Osteoblast (primary cell): Measurements from ENCODE around the gene RAB11A. TPM values are rescaled to one million over a fixed set of nuclear protein-coding genes. Genes with fewer than 3 reads are reported as not detected.

Experiments used
- DNase-seq: peaks from one replicate; pipeline ENCODE4 v3.0.0; 2011; ENCODE audit warnings: low spot score, mixed read lengths; ENCODE audit not compliant: insufficient read length; ENCODE audit errors: missing footprints
- H2AFZ ChIP-seq: 2 replicates; pipeline ENCODE4 v1.6.0; 2011; ENCODE audit warnings: mild to moderate bottlenecking, low read length
- H3K27ac ChIP-seq: 2 replicates; pipeline ENCODE4 v1.5.1; 2011; ENCODE audit warnings: mild to moderate bottlenecking, low read depth, low read length, moderate library complexity
- H3K27me3 ChIP-seq: 2 replicates; pipeline ENCODE4 v1.6.0; 2012; ENCODE audit warnings: mild to moderate bottlenecking, control low read depth, inconsistent platforms, low read length, moderate library complexity; ENCODE audit not compliant: insufficient read depth
- H3K36me3 ChIP-seq: 2 replicates; pipeline ENCODE4 v1.5.1; 2011; ENCODE audit warnings: mild to moderate bottlenecking, low read length, control low read depth, moderate library complexity; ENCODE audit not compliant: insufficient read depth
- H3K4me1 ChIP-seq: 2 replicates; pipeline ENCODE4 v1.5.1; 2011; ENCODE audit warnings: mild to moderate bottlenecking, low read length, control low read depth, moderate library complexity; ENCODE audit not compliant: insufficient read depth
- H3K4me2 ChIP-seq: 2 replicates; pipeline ENCODE4 v1.6.0; 2011; ENCODE audit warnings: mild to moderate bottlenecking, low read length; ENCODE audit not compliant: insufficient read depth
- H3K4me3 ChIP-seq: fragments of 200-600 bp; sonication (generic); 3 replicates; pipeline ENCODE4 v1.5.1; 2012; ENCODE audit warnings: mild to moderate bottlenecking, low read length, inconsistent platforms; ENCODE audit not compliant: insufficient read depth
- H3K79me2 ChIP-seq: 2 replicates; pipeline ENCODE4 v1.6.0; 2012; ENCODE audit warnings: mild to moderate bottlenecking, low read length, control low read depth, inconsistent platforms; ENCODE audit not compliant: insufficient read depth
- H3K9me3 ChIP-seq: 2 replicates; pipeline ENCODE4 v1.5.1; 2011; ENCODE audit warnings: low read depth, low read length, control low read depth
- H4K20me1 ChIP-seq: 2 replicates; pipeline ENCODE4 v1.6.0; 2012; ENCODE audit warnings: mild to moderate bottlenecking, low read length, control low read depth; ENCODE audit not compliant: insufficient read depth
- CTCF ChIP-seq: IDR thresholded peaks from 2 replicates; pipeline ENCODE4 v1.5.1; 2011; ENCODE audit warnings: mild to moderate bottlenecking, low read depth, low read length, moderate library complexity; ENCODE audit errors: extremely low read depth
- total RNA-seq: library from RNA; depleted of rRNA; stranded (reverse); fragments of >200 nt; gene quantifications from 2 replicates; pipeline ENCODE4 v1.2.3, GENCODE V29; 2012

RAB11A gene
- total RNA-seq, 1 donor, result 68.0 TPM

- H4K20me1 ChIP-seq, result peaks cover 13% of the 10 kb centered on the region
- no peaks in the 10 kb centered on the region for H3K27me3 ChIP-seq
- no peaks in the 10 kb centered on the region for H3K9me3 ChIP-seq
- H3K79me2 ChIP-seq, result peaks cover 70% of the 10 kb centered on the region
- H3K27ac ChIP-seq, result no peak overlapping the region
- H2AFZ ChIP-seq, result no peak overlapping the region
- H3K4me2 ChIP-seq, result no peak overlapping the region
- H3K4me1 ChIP-seq, result no peaks in the 10 kb centered on the region
- no peak for TF ChIP-seq CTCF
- no peak for DNase-seq
- H3K36me3 ChIP-seq, result peaks cover 69% of the 10 kb centered on the region
- no peak overlapping the region for H3K4me3 ChIP-seq
Measured at GRCh38 chr15:65883571-65883970, 14.3 kb downstream of the RAB11A start.

- DNase-seq, result no peak
- H3K36me3 ChIP-seq, result peaks cover 67% of the 10 kb centered on the region
- H2AFZ ChIP-seq, result no peak overlapping the region
- H3K27ac ChIP-seq, result no peak overlapping the region
- peaks cover 70% of the 10 kb centered on the region for H3K79me2 ChIP-seq
- H3K4me1 ChIP-seq, result no peaks in the 10 kb centered on the region
- no peak overlapping the region for H3K4me3 ChIP-seq
- no peak overlapping the region for H3K4me2 ChIP-seq
- TF ChIP-seq CTCF, result no peak
- H3K27me3 ChIP-seq, result no peaks in the 10 kb centered on the region
- peaks cover 13% of the 10 kb centered on the region for H4K20me1 ChIP-seq
- H3K9me3 ChIP-seq, result no peaks in the 10 kb centered on the region
Measured at GRCh38 chr15:65884511-65884910, 15.2 kb downstream of the RAB11A start.

GRCh38 chr15:65885668-65886218 lies 16.5 kb downstream of the RAB11A start:
- H3K79me2 ChIP-seq, result peaks cover 69% of the 10 kb centered on the region
- H3K36me3 ChIP-seq, result peaks cover 58% of the 10 kb centered on the region
- no peak for DNase-seq
- H3K9me3 ChIP-seq, result no peaks in the 10 kb centered on the region
- H3K27ac ChIP-seq, result no peak overlapping the region
- peaks cover 13% of the 10 kb centered on the region for H4K20me1 ChIP-seq
- no peak overlapping the region for H2AFZ ChIP-seq
- TF ChIP-seq CTCF, result no peak
- no peak overlapping the region for H3K4me3 ChIP-seq
- no peaks in the 10 kb centered on the region for H3K4me1 ChIP-seq
- H3K27me3 ChIP-seq, result no peaks in the 10 kb centered on the region
- no peak overlapping the region for H3K4me2 ChIP-seq

- no peak overlapping the region for H3K4me2 ChIP-seq
- H3K4me3 ChIP-seq, result no peak overlapping the region
- no peaks in the 10 kb centered on the region for H3K4me1 ChIP-seq
- peaks cover 14% of the 10 kb centered on the region for H4K20me1 ChIP-seq
- H3K27me3 ChIP-seq, result no peaks in the 10 kb centered on the region
- no peak for TF ChIP-seq CTCF
- H3K79me2 ChIP-seq, result peaks cover 63% of the 10 kb centered on the region
- DNase-seq, result no peak
- H3K27ac ChIP-seq, result no peak overlapping the region
- no peak overlapping the region for H2AFZ ChIP-seq
- H3K9me3 ChIP-seq, result no peaks in the 10 kb centered on the region
- H3K36me3 ChIP-seq, result peaks cover 58% of the 10 kb centered on the region
Measured at GRCh38 chr15:65887565-65887964, 18.3 kb downstream of the RAB11A start.
